Measurements from ENCODE around the gene SPDYE4.

DNA sequence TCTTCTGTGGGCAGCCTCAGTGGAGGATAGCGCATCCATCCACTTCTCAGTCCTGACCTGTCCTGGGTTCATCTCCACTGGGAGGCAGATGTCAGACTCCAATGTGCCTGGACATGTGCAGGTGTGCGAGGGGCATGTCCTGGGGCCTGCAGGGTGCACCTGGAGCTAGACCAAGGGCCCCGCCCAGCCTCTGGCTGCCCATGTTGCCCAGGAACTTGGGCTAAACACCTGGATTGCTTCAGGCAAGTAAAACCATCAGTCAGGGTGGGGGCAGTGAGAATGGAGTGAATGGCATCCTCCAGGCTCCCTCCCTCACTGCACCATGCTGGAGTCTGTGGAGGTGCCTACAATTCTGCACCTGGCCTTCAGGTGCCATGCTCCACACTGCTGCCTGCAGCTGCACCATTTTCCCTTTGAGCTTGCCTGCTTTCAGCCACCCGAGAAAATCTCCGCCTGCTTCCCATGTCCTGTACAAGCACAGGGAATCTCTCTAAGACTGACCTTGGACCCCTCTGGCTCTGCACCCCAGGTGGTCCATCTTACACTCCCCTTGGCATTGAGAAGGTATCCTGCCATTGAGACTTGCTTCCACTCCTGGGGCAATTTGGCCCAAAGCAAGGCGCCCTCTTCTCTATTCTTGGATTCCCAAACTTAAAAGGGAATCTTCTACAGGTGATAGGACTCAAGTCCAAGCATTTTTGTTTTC, 42.9 kb upstream of the SPDYE4 start:
- no peak for TF ChIP-seq CTCF (conservative IDR thresholded peaks at IDR 0.05; ENCODE audit: low read depth, low read length)
- no peak for TF ChIP-seq EZH2phosphoT487 (IDR thresholded peaks at IDR 0.05; ENCODE audit: borderline replicate concordance, low read length)
